Measurements from ENCODE around the gene POLR2E.

Gene POLR2E

GRCh38 chr19:1082165-1082927 lies 12.8 kb downstream of the POLR2E start:
- in situ Hi-C loops (cut with HindIII; ENCODE audit: low sequenced_read_pairs), result no loop called here

- in situ Hi-C loops (cut with HindIII; ENCODE audit: low sequenced_read_pairs), result no loop called here
Observed at GRCh38 chr19:1081301-1082164, 13.6 kb downstream of the POLR2E start.

- in situ Hi-C loops (cut with HindIII; ENCODE audit: low sequenced_read_pairs), result no loop called here
Observed at GRCh38 chr19:1080360-1081161, 14.6 kb downstream of the POLR2E start.

GRCh38 chr19:1079566-1080111 lies 15.5 kb downstream of the POLR2E start:
- in situ Hi-C loops (cut with HindIII; ENCODE audit: low sequenced_read_pairs), result no loop called here

GRCh38 chr19:1076951-1077350 lies 18.2 kb downstream of the POLR2E start:
- in situ Hi-C loops (cut with HindIII; ENCODE audit: low sequenced_read_pairs), result no loop called here

GRCh38 chr19:1076046-1076386 lies 19.2 kb downstream of the POLR2E start:
- in situ Hi-C loops (cut with HindIII; ENCODE audit: low sequenced_read_pairs), result no loop called here

GRCh38 chr19:1074544-1075283 lies 20.5 kb downstream of the POLR2E start:
- in situ Hi-C loops (cut with HindIII; ENCODE audit: low sequenced_read_pairs), result no loop called here

GRCh38 chr19:1073956-1074517 lies 21.1 kb downstream of the POLR2E start:
- in situ Hi-C loops (cut with HindIII; ENCODE audit: low sequenced_read_pairs), result no loop called here

GRCh38 chr19:1073063-1073955 lies 21.9 kb downstream of the POLR2E start:
- in situ Hi-C loops (cut with HindIII; ENCODE audit: low sequenced_read_pairs), result no loop called here

- in situ Hi-C loops (cut with HindIII; ENCODE audit: low sequenced_read_pairs), result no loop called here
Observed at GRCh38 chr19:1072371-1073015, 22.7 kb downstream of the POLR2E start.

- in situ Hi-C loops (cut with HindIII; ENCODE audit: low sequenced_read_pairs), result no loop called here
Observed at GRCh38 chr19:1070931-1071791, 24.0 kb downstream of the POLR2E start.

- in situ Hi-C loops (cut with HindIII; ENCODE audit: low sequenced_read_pairs), result no loop called here
Observed at GRCh38 chr19:1070576-1070930, 24.6 kb downstream of the POLR2E start.

GRCh38 chr19:1069009-1069779 lies 26.0 kb downstream of the POLR2E start:
- in situ Hi-C loops (cut with HindIII; ENCODE audit: low sequenced_read_pairs), result no loop called here

GRCh38 chr19:1068009-1069001 lies 26.9 kb downstream of the POLR2E start:
- in situ Hi-C loops (cut with HindIII; ENCODE audit: low sequenced_read_pairs), result no loop called here

- in situ Hi-C loops (cut with HindIII; ENCODE audit: low sequenced_read_pairs), result no loop called here
Observed at GRCh38 chr19:1067341-1067957, 27.7 kb downstream of the POLR2E start.
